H1 (cell line): ENCODE results near the gene TSHZ2. TPM values are rescaled to one million over a fixed set of nuclear protein-coding genes. Genes with fewer than 3 reads are reported as not detected.
"Not testable (repeated sequence)": the region's sequence is repeated elsewhere in the genome, so short reads cannot be mapped to it uniquely, and the experiment has no call there.

Source experiments
- CTCF ChIA-PET: fragments of 300-600 bp; sonication (Branson Sonifier 250); formaldehyde crosslinking; loops from one replicate; lab custom pipeline; 2021; ENCODE audit not compliant: partially characterized antibody; lab: Charles Lee
- POLR2A ChIA-PET: fragments of 300-600 bp; sonication (Branson Sonifier 250); formaldehyde crosslinking; loops from one replicate; lab custom pipeline; 2021; ENCODE audit warnings: inconsistent platforms; ENCODE audit not compliant: partially characterized antibody; lab: Charles Lee
- DNase-seq, 2 experiments: peaks; one replicate each; pipeline versions ENCODE4 v3.0.0 to v3.0.0-alpha.2; 2010 to 2022; ENCODE audit warnings: low spot score in 2 of 2, low read depth in 1 of 2, mixed read lengths in 1 of 2
- FAIRE-seq: peaks from 2 replicates; lab custom pipeline; 2011; peaks lifted over from hg19 to GRCh38; lab: Jason Lieb, UNC
- H2AFZ ChIP-seq: 2 replicates; pipeline ENCODE4 v1.8.1; 2012; ENCODE audit warnings: low read length, inconsistent platforms
- H2AK5ac ChIP-seq: 2 replicates; pipeline ENCODE4 v1.6.1; 2013; ENCODE audit warnings: low read depth, low read length
- H2BK120ac ChIP-seq: replicated peaks from 2 replicates; pipeline ENCODE3; 2013; ENCODE audit warnings: low read depth, low read length, inconsistent platforms
- H2BK12ac ChIP-seq: 2 replicates; pipeline ENCODE4 v1.6.1; 2013; ENCODE audit warnings: low read depth, low read length
- H2BK15ac ChIP-seq: 2 replicates; pipeline ENCODE4 v1.6.1; 2013; ENCODE audit warnings: low read length
- H2BK20ac ChIP-seq: 2 replicates; pipeline ENCODE4 v1.6.1; 2013; ENCODE audit warnings: low read length
- H2BK5ac ChIP-seq: 2 replicates; pipeline ENCODE4 v1.6.1; 2013; ENCODE audit warnings: low read depth, low read length
- H3K14ac ChIP-seq: 2 replicates; pipeline ENCODE4 v1.6.1; 2013; ENCODE audit warnings: inconsistent platforms; ENCODE audit not compliant: insufficient read length
- H3K18ac ChIP-seq: 2 replicates; pipeline ENCODE4 v1.6.1; 2013; ENCODE audit warnings: low read length; ENCODE audit errors: extremely low read depth
- H3K23ac ChIP-seq: 2 replicates; pipeline ENCODE4 v1.6.1; 2013; ENCODE audit warnings: inconsistent platforms; ENCODE audit not compliant: insufficient read length
- H3K23me2 ChIP-seq: 2 replicates; pipeline ENCODE4 v1.6.1; 2013; ENCODE audit warnings: low read depth, low read length
- H3K27ac ChIP-seq: 2 replicates; pipeline ENCODE4 v1.6.1; 2011; ENCODE audit warnings: low read depth, low read length, inconsistent platforms
- H3K27me3 ChIP-seq, 4 experiments: replicated peaks in 1 of 4; 1 replicate in 1 of 4; 2 replicates in 3 of 4; pipeline versions ENCODE4 v1.6.1 to v1.8.1; 2011 to 2013; ENCODE audit warnings: low read length in 3 of 4, mild to moderate bottlenecking in 3 of 4, inconsistent platforms in 2 of 4, mixed read lengths in 2 of 4, moderate library complexity in 1 of 4; ENCODE audit not compliant: control insufficient read depth in 3 of 4, insufficient read depth in 3 of 4; ENCODE audit errors: extremely low read depth in 1 of 4
- H3K36me3 ChIP-seq, 4 experiments: 2 replicates each; pipeline versions ENCODE4 v1.6.1 to v1.8.1; 2011 to 2013; ENCODE audit warnings: mild to moderate bottlenecking in 4 of 4, low read length in 3 of 4, moderate library complexity in 2 of 4, control low read depth in 1 of 4, inconsistent platforms in 1 of 4; ENCODE audit not compliant: insufficient read depth in 4 of 4, control insufficient read depth in 2 of 4
- H3K4ac ChIP-seq: replicated peaks from 2 replicates; pipeline ENCODE3; 2013; ENCODE audit warnings: low read length, low read depth, mixed read lengths, inconsistent platforms; ENCODE audit not compliant: insufficient read length
- H3K4me1 ChIP-seq, 4 experiments: replicated peaks in 1 of 4; 1 replicate in 1 of 4; 2 replicates in 3 of 4; pipeline versions ENCODE4 v1.6.1 to v1.8.1; 2011 to 2013; ENCODE audit warnings: low read length in 3 of 4, inconsistent platforms in 2 of 4, mixed read lengths in 1 of 4; ENCODE audit not compliant: insufficient read depth in 4 of 4, control insufficient read depth in 3 of 4
- H3K4me2 ChIP-seq, 2 experiments: 2 replicates each; pipeline versions ENCODE4 v1.6.1 to v1.8.1; 2011 to 2013; ENCODE audit warnings: low read depth in 2 of 2, low read length in 2 of 2, control low read depth in 1 of 2, inconsistent platforms in 1 of 2, mild to moderate bottlenecking in 1 of 2; ENCODE audit not compliant: insufficient read depth in 1 of 2
- H3K4me3 ChIP-seq, 4 experiments: fragments of 200-600, 300-600 bp in 1 of 4; sonication (generic), shearing (Covaris generic), sonication (Bioruptor Twin) in 1 of 4; 2 replicates each; pipeline versions ENCODE4 v1.5.1 to v1.8.1; 2011 to 2016; ENCODE audit warnings: low read length in 4 of 4, low read depth in 3 of 4, control low read depth in 2 of 4, inconsistent platforms in 2 of 4, mild to moderate bottlenecking in 2 of 4, mixed read lengths in 1 of 4, moderate library complexity in 1 of 4; ENCODE audit not compliant: insufficient read depth in 2 of 4; ENCODE audit errors: extremely low read depth in 1 of 4
- H3K56ac ChIP-seq: replicated peaks from 2 replicates; pipeline ENCODE3; 2013; ENCODE audit warnings: low read depth, mild to moderate bottlenecking, mixed read lengths, low read length, inconsistent platforms; ENCODE audit not compliant: insufficient read length
- H3K79me1 ChIP-seq: 2 replicates; pipeline ENCODE4 v1.6.1; 2013; ENCODE audit warnings: low read depth, low read length, control low read depth
- H3K79me2 ChIP-seq, 2 experiments: 2 replicates each; pipeline versions ENCODE4 v1.6.1 to v1.8.1; 2012 to 2013; ENCODE audit warnings: low read length in 2 of 2, mild to moderate bottlenecking in 2 of 2, inconsistent platforms in 1 of 2; ENCODE audit not compliant: insufficient read depth in 2 of 2, control insufficient read depth in 1 of 2
- H3K9ac ChIP-seq, 4 experiments: replicated peaks in 1 of 4; 1 replicate in 1 of 4; 2 replicates in 3 of 4; pipeline versions ENCODE4 v1.6.1 to v1.8.1; 2011 to 2013; ENCODE audit warnings: low read depth in 3 of 4, low read length in 3 of 4, control low read depth in 2 of 4, mild to moderate bottlenecking in 2 of 4, moderate library complexity in 2 of 4, inconsistent platforms in 1 of 4; ENCODE audit errors: extremely low read depth in 1 of 4
- H3K9me3 ChIP-seq, 2 experiments: 2 replicates each; pipeline versions ENCODE4 v1.6.1 to v1.8.1; 2012 to 2013; ENCODE audit warnings: mild to moderate bottlenecking in 2 of 2, moderate library complexity in 2 of 2, control low read depth in 1 of 2, inconsistent platforms in 1 of 2, low read depth in 1 of 2, low read length in 1 of 2, mixed read lengths in 1 of 2; ENCODE audit not compliant: insufficient read depth in 2 of 2
- H4K20me1 ChIP-seq, 2 experiments: replicated peaks in 1 of 2; 2 replicates each; pipeline versions ENCODE3 to v1.8.1; 2011 to 2013; ENCODE audit warnings: inconsistent platforms in 2 of 2, low read length in 2 of 2, mild to moderate bottlenecking in 1 of 2; ENCODE audit not compliant: insufficient read depth in 2 of 2, control insufficient read depth in 1 of 2
- H4K5ac ChIP-seq: 2 replicates; pipeline ENCODE4 v1.6.1; 2013; ENCODE audit warnings: low read length, low read depth, mixed read lengths, inconsistent platforms; ENCODE audit not compliant: insufficient read length
- H4K8ac ChIP-seq: 2 replicates; pipeline ENCODE4 v1.8.0; 2013; ENCODE audit warnings: mild to moderate bottlenecking, moderate library complexity, low read length, inconsistent platforms; ENCODE audit not compliant: insufficient read depth; ENCODE audit errors: extremely low read depth
- H4K91ac ChIP-seq: replicated peaks from 2 replicates; pipeline ENCODE3; 2013; ENCODE audit warnings: low read length, mixed read lengths, inconsistent platforms; ENCODE audit not compliant: insufficient read length
- WGBS, 2 experiments: shearing (Covaris generic) in 1 of 2; methylation state at CpG; one replicate each; pipeline versions ENCODE4 v1.1.6 to v1.1.7; 2013 to 2015; ENCODE audit warnings: low lambda C conversion rate in 2 of 2, mixed read lengths in 2 of 2, inconsistent platforms in 1 of 2, low coverage in 1 of 2, missing lambda C conversion rate in 1 of 2; ENCODE audit not compliant: insufficient replicate concordance in 2 of 2, insufficient coverage in 1 of 2, insufficient read length in 1 of 2; ENCODE audit errors: extremely low coverage in 1 of 2, missing lambda C conversion rate in 1 of 2; 5-methylcytosine and 5-hydroxymethylcytosine counted together
- polyA plus RNA-seq, 7 experiments: library from polyadenylated mRNA; depleted of rRNA in 3 of 7; stranded (reverse) in 5 of 7; unstranded in 2 of 7; fragments of >200 nt in 5 of 7; fragments of 200-250 nt in 2 of 7; gene quantifications; 1 replicate in 5 of 7; 2 replicates in 1 of 7; 4 replicates in 1 of 7; pipeline versions ENCODE4 v1.2.1 to v1.2.3, GENCODE V29; 2011 to 2013; ENCODE audit warnings: missing spikeins in 2 of 7, mixed read lengths in 2 of 7
- total RNA-seq: library from RNA; stranded (reverse); fragmentation: NEBNext Ultra II Directional; extraction: Animal tissue kit (Norgen Biotek cat#: 25700); gene quantifications from 2 replicates; pipeline ENCODE4 v1.2.1, GENCODE V29; 2021

The TSHZ2 gene
- total and polyA plus RNA-seq, 2 of the 8 experiments (the other 6 are each of a cell fraction or from before 2014, with no cell fraction given): 0.14 to 0.30 TPM

GRCh38 chr20:53323460-53323859 lies 351.3 kb downstream of the TSHZ2 start:
- DNase-seq, H3K79me1 ChIP-seq, H4K5ac ChIP-seq, H3K18ac ChIP-seq, H3K14ac ChIP-seq, H3K4ac ChIP-seq, H4K91ac ChIP-seq, H2AK5ac ChIP-seq, CTCF ChIA-PET, H4K20me1 ChIP-seq, H3K27ac ChIP-seq, H3K23me2 ChIP-seq, H3K27me3 ChIP-seq, H3K79me2 ChIP-seq, H3K9ac ChIP-seq, H2BK5ac ChIP-seq, H3K4me3 ChIP-seq, H2BK15ac ChIP-seq, H3K4me1 ChIP-seq, H3K36me3 ChIP-seq, H3K4me2 ChIP-seq, FAIRE-seq, H2BK12ac ChIP-seq, H3K56ac ChIP-seq, H3K23ac ChIP-seq, H2AFZ ChIP-seq, H4K8ac ChIP-seq, H3K9me3 ChIP-seq, H2BK20ac ChIP-seq, POLR2A ChIA-PET, H2BK120ac ChIP-seq: not testable (repeated sequence)
- WGBS, 2 experiments: 94% methylated on average over 6 of the region's 6 CpGs; no CpG with 5 or more reads in 1 of the 2 experiments
